Heart left ventricle (tissue), 16 donors: ENCODE measurements around the gene TRIM65. TPM values are rescaled to one million over a fixed set of nuclear protein-coding genes. Genes with fewer than 3 reads are reported as not detected.
"Not testable (repeated sequence)": the region's sequence is repeated elsewhere in the genome, so short reads cannot be mapped to it uniquely, and the experiment has no call there.

ENCODE experiments used
- ATAC-seq, 4 donors: fragments of 200-7000 bp; cut with Tn5 transposase; one replicate each; pipeline ENCODE4 v1.9.1; 2020 to 2022; ENCODE audit warnings: moderate library complexity in 4 of 4, mild to moderate bottlenecking in 3 of 4, moderate number of reproducible peaks in 1 of 4
- DNase-seq, 5 donors: peaks; one replicate each; pipeline ENCODE4 v3.0.0-alpha.2; 2020
- H3K27ac ChIP-seq, 12 donors: fragments of 200-600 bp; sonication (generic) in 4 of 12; one replicate each; pipeline versions ENCODE4 v1.5.0 to v1.8.0; 2016 to 2022; ENCODE audit warnings: mild to moderate bottlenecking in 2 of 12
- H3K27me3 ChIP-seq, 9 donors: fragments of 200-600 bp; sonication (generic) in 2 of 9; one replicate each; pipeline versions ENCODE4 v1.5.1 to v1.8.0; 2016 to 2022; ENCODE audit warnings: mild to moderate bottlenecking in 3 of 9
- H3K36me3 ChIP-seq, 9 donors: fragments of 200-600 bp; sonication (generic) in 2 of 9; one replicate each; pipeline versions ENCODE4 v1.5.0 to v1.8.0; 2018 to 2022; ENCODE audit warnings: mild to moderate bottlenecking in 2 of 9
- H3K4me1 ChIP-seq, 12 donors: fragments of 200-600 bp; sonication (generic) in 4 of 12; one replicate each; pipeline versions ENCODE4 v1.5.0 to v1.8.0; 2016 to 2022; ENCODE audit warnings: mild to moderate bottlenecking in 3 of 12
- H3K4me3 ChIP-seq, 12 donors: fragments of 200-600 bp; sonication (generic) in 4 of 12; one replicate each; pipeline versions ENCODE4 v1.5.0 to v1.8.0; 2017 to 2022; ENCODE audit warnings: mild to moderate bottlenecking in 9 of 12, moderate library complexity in 4 of 12
- H3K9me3 ChIP-seq, 12 donors: fragments of 200-600 bp; sonication (generic) in 4 of 12; one replicate each; pipeline versions ENCODE4 v1.5.0 to v1.8.0; 2016 to 2022; ENCODE audit warnings: mild to moderate bottlenecking in 1 of 12
- POLR2A ChIP-seq, 2 donors: fragments of 450-650 bp; IDR thresholded peaks; one replicate each; pipeline ENCODE4 v1.6.1; 2017; ENCODE audit warnings: antibody characterized with exemption in 2 of 2, mild to moderate bottlenecking in 2 of 2, moderate library complexity in 2 of 2
- WGBS, 4 donors: extraction: QIAGEN DNeasy Blood & Tissue Kit in 2 of 4; methylation state at CpG; one replicate each; pipeline versions ENCODE4 v1.1.5 to v1.1.7; 2013 to 2018; 5-methylcytosine and 5-hydroxymethylcytosine counted together
- intact Hi-C, 10 donors: fragments of 100-400 bp; cut with DNase I; formaldehyde crosslinking; loops; one replicate each; pipeline versions ENCODE4 v1.11.1 to v1.14.2; 2022
- polyA plus RNA-seq, 2 donors: library from polyadenylated mRNA; stranded (reverse); fragments of 200-250 nt; gene quantifications; one replicate each; pipeline ENCODE4 v1.2.3, GENCODE V29; 2013
- total RNA-seq, 9 donors: library from RNA; depleted of rRNA in 2 of 9; stranded (reverse); fragments of >200 nt in 2 of 9; fragmentation: NEBNext Ultra II Directional in 3 of 9; extraction: Animal tissue kit (Norgen Biotek cat#: 25700) in 3 of 9; gene quantifications; one replicate each; pipeline versions ENCODE4 v1.1.0 to v1.2.4, GENCODE V29; 2016 to 2023
- TF ChIP-seq, protein P1 (sequence below), 12 donors: fragments of 200-600 bp; sonication (generic) in 4 of 12; IDR thresholded peaks; one replicate each; pipeline versions ENCODE4 v1.5.0 to v1.8.0; 2018 to 2022; ENCODE audit warnings: antibody characterized with exemption in 12 of 12, mild to moderate bottlenecking in 5 of 12
- donor health status: ischemic (EF 13 %, LVEDD 7.1; RV severe dilation, severe dysfunction).
- donor health status: healthy with polysubstance abuse.
- donor health status: DM: no; HTN: yes; CAD: no.
- donor health status: DM: no; HTN: no; CAD: no.
- donor health status: ischemic (EF 25% LVEDD 6.9; RV normal size, moderate dysfunction).
- donor health status: ischemic (EF 25% LVEDD 5.7; RV mildly dilated, moderate dysfunction).
- donor health status: healthy.
- donor health status: DM: yes; HTN: yes; CAD: no.
- donor health status: ischemic (EF 35%, LVEDD 5.7; RV mildly dilated, moderate dysfunction).
- donor health status: nonischemic (EF 11% LVEDD 7.7; RV severe dilation, severe dysfunction).
- donor health status: DM: yes; HTN: yes; CAD: no.
- donor health status: PGD.
- donor health status: ischemic (EF 29% LVEDD 5.4; RV normal size, mild dysfunction).
- donor health status: nonischemic (EF 23%, LVEDD 6.1; RV moderate dilation, normal function).

TRIM65 gene
- total and polyA plus RNA-seq, 11 donors = 6.8 to 16.1 (median 9.5) TPM

DNA sequence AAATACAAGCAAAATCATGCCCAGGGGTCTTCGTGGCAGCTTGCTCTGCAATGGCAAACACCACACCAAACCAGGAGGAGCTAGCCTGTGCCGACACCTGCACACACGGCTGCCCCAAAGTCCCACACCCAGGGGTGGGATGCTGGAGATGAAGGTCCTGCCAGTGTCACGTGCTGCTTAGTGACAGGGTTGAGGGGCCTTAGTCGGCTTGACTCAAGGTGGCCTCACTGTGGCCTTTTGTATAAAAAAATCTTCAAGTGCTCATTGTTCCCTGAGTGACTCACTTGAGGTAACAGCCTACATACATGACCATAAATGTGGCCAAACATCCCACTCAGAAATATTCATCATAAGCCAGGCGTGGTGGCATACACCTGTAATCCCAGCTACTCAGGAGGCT is 7.3 kb downstream of the TRIM65 start:
- 69 to 79% (median 72%) methylated on average over 5 to 6 of the region's 6 CpGs for WGBS, 4 donors
- no peak overlapping the region for H3K4me3 ChIP-seq
- TF ChIP-seq, protein P1, sequence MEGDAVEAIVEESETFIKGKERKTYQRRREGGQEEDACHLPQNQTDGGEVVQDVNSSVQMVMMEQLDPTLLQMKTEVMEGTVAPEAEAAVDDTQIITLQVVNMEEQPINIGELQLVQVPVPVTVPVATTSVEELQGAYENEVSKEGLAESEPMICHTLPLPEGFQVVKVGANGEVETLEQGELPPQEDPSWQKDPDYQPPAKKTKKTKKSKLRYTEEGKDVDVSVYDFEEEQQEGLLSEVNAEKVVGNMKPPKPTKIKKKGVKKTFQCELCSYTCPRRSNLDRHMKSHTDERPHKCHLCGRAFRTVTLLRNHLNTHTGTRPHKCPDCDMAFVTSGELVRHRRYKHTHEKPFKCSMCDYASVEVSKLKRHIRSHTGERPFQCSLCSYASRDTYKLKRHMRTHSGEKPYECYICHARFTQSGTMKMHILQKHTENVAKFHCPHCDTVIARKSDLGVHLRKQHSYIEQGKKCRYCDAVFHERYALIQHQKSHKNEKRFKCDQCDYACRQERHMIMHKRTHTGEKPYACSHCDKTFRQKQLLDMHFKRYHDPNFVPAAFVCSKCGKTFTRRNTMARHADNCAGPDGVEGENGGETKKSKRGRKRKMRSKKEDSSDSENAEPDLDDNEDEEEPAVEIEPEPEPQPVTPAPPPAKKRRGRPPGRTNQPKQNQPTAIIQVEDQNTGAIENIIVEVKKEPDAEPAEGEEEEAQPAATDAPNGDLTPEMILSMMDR (IDR thresholded peaks at IDR 0.05) = no peak
- TF ChIP-seq POLR2A (IDR thresholded peaks at IDR 0.05) = no peak
- H3K36me3 ChIP-seq = peaks cover 0 to 37% (median 33%) of the 10 kb centered on the region in 9 donors
- no peaks in the 10 kb centered on the region for H3K27me3 ChIP-seq
- no peak for ATAC-seq
- peaks cover 0 to 16% (median 4%) of the 10 kb centered on the region in 12 donors for H3K4me1 ChIP-seq
- no peaks in the 10 kb centered on the region for H3K9me3 ChIP-seq
- intact Hi-C loops = no loop called here
- no peak overlapping the region for H3K27ac ChIP-seq
- DNase-seq = no peak

GRCh38 chr17:75888484-75888883 is 8.3 kb downstream of the TRIM65 start:
- Histone ChIP-seq H3K9me3 (no peaks in the 10 kb centered on the region), H3K27me3 (no peaks in the 10 kb centered on the region), H3K4me3 (no peak overlapping the region), H3K4me1 (peaks cover 0 to 9% (median 0%) of the 10 kb centered on the region in 12 donors), H3K27ac (no peak overlapping the region), H3K36me3 (peaks cover 0 to 37% (median 33%) of the 10 kb centered on the region in 9 donors)
- DNase-seq (no peak), ATAC-seq (no peak)
- intact Hi-C loops = no loop called here
- TF ChIP-seq, protein P1 (IDR thresholded peaks at IDR 0.05) = no peak
- TF ChIP-seq POLR2A (IDR thresholded peaks at IDR 0.05) = no peak
- WGBS, 4 donors = 84 to 88% (median 87%) methylated on average over 6 of the region's 6 CpGs

- H3K4me3 ChIP-seq, H3K27ac ChIP-seq, intact Hi-C loops, H3K4me1 ChIP-seq, H3K9me3 ChIP-seq, H3K27me3 ChIP-seq, DNase-seq, ATAC-seq: not testable (repeated sequence)
- 82 to 84% (median 82%) methylated on average over 9 of the region's 9 CpGs for WGBS, 4 donors
- peaks cover 0 to 28% (median 16%) of the 10 kb centered on the region in 9 donors for H3K36me3 ChIP-seq
Measured at GRCh38 chr17:75885860-75886259, 10.9 kb downstream of the TRIM65 start.

GRCh38 chr17:75885431-75885830 is 11.3 kb downstream of the TRIM65 start:
- Histone ChIP-seq H3K4me3 (no peak overlapping the region), H3K27me3 (no peaks in the 10 kb centered on the region), H3K27ac (no peak overlapping the region), H3K36me3 (peaks cover 0 to 24% (median 12%) of the 10 kb centered on the region in 9 donors), H3K4me1 (peaks cover 0 to 9% (median 0%) of the 10 kb centered on the region in 12 donors), H3K9me3 (no peaks in the 10 kb centered on the region)
- intact Hi-C loops = no loop called here
- TF ChIP-seq, protein P1 (IDR thresholded peaks at IDR 0.05) = no peak
- no peak for TF ChIP-seq POLR2A (IDR thresholded peaks at IDR 0.05)
- ATAC-seq (no peak), DNase-seq (no peak)
- 53 to 83% (median 64%) methylated on average over 8 of the region's 8 CpGs for WGBS, 4 donors
